Thymus (tissue), 11 donors: ENCODE results near the gene EP300. TPM values are rescaled to one million over a fixed set of nuclear protein-coding genes. Genes with fewer than 3 reads are reported as not detected.

Source experiments
- DNase-seq, 9 donors: peaks; one replicate each; pipeline ENCODE4 v3.0.0-alpha.2; 2013; ENCODE audit warnings: low spot score in 9 of 9, low read depth in 6 of 9, missing footprints in 1 of 9
- H3K27ac ChIP-seq, 2 donors: one replicate each; pipeline ENCODE4 v1.5.1; 2013; ENCODE audit warnings: control low read depth in 1 of 2, low read depth in 1 of 2, low read length in 1 of 2, mild to moderate bottlenecking in 1 of 2, moderate library complexity in 1 of 2
- H3K27me3 ChIP-seq, 2 donors: one replicate each; pipeline ENCODE4 v1.5.1; 2013; ENCODE audit warnings: low read length in 1 of 2; ENCODE audit not compliant: control insufficient read depth in 2 of 2, insufficient read depth in 1 of 2
- H3K36me3 ChIP-seq, 2 donors: one replicate each; pipeline ENCODE4 v1.5.1; 2013; ENCODE audit warnings: low read length in 1 of 2, mild to moderate bottlenecking in 1 of 2, moderate library complexity in 1 of 2; ENCODE audit not compliant: control insufficient read depth in 2 of 2, insufficient read depth in 2 of 2
- H3K4me1 ChIP-seq, 2 donors: one replicate each; pipeline ENCODE4 v1.5.1; 2013; ENCODE audit warnings: low read length in 2 of 2; ENCODE audit not compliant: control insufficient read depth in 2 of 2, insufficient read depth in 2 of 2
- H3K4me3 ChIP-seq, 2 donors: one replicate each; pipeline ENCODE4 v1.5.1; 2013; ENCODE audit warnings: low read length in 2 of 2, control low read depth in 1 of 2, mild to moderate bottlenecking in 1 of 2
- H3K9me3 ChIP-seq, 2 donors: one replicate each; pipeline ENCODE4 v1.5.1; 2013; ENCODE audit warnings: low read length in 1 of 2, mild to moderate bottlenecking in 1 of 2; ENCODE audit not compliant: control insufficient read depth in 2 of 2, insufficient read depth in 1 of 2
- WGBS: extraction: QIAGEN DNeasy Blood & Tissue Kit; methylation state at CpG from one replicate; pipeline ENCODE4 v1.1.7; 2013; 5-methylcytosine and 5-hydroxymethylcytosine counted together
- polyA plus RNA-seq: library from polyadenylated mRNA; stranded (reverse); fragments of 200-250 nt; gene quantifications from one replicate; pipeline ENCODE4 v1.2.3, GENCODE V29; 2013
- total RNA-seq: library from RNA; stranded (reverse); fragments of 120-200 nt; gene quantifications from one replicate; pipeline ENCODE4 v1.2.4, GENCODE V29; 2013
- donor health status: healthy.

EP300 gene
- total and polyA plus RNA-seq, 2 donors, result 11.1 to 17.1 TPM

GRCh38 chr22:41181349-41182241, 89.2 kb downstream of the EP300 start:
- Histone ChIP-seq H3K4me3 (no peak overlapping the region), H3K4me1 (no peaks in the 10 kb centered on the region), H3K27me3 (no peaks in the 10 kb centered on the region), H3K36me3 (peaks cover 28 to 34% of the 10 kb centered on the region in 2 donors), H3K27ac (no peak overlapping the region), H3K9me3 (peaks cover 0 to 3% of the 10 kb centered on the region in 2 donors)
- no peak for DNase-seq
- 96% methylated on average over 15 of the region's 15 CpGs for WGBS

DNA sequence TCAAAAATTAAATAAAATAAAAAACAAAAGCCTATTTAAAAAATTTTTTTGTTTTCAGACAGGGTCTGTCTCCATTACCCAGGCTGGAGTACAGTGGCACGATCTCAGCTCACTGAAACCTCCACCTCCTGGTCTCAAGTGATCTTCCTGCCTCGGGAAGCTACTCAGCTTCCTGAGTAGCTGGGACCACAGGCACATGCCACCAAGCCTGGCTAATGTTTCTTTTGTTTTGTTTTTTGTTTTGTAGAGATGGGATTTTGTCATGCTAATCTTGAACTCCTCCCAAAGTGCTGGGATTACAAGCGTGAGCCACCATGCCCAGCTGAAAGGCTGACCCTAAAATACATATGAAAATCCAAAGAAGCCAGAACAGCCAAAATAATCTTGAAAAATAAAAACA, 92.3 kb downstream of the EP300 start:
- no peak overlapping the region for H3K4me3 ChIP-seq
- H3K9me3 ChIP-seq, result peaks cover 0 to 3% of the 10 kb centered on the region in 2 donors
- H3K27ac ChIP-seq, result no peak overlapping the region
- H3K27me3 ChIP-seq, result no peaks in the 10 kb centered on the region
- peaks cover 3 to 8% of the 10 kb centered on the region in 2 donors for H3K36me3 ChIP-seq
- WGBS, result 45% methylated on average over 3 of the region's 3 CpGs
- DNase-seq, result no peak
- H3K4me1 ChIP-seq, result no peaks in the 10 kb centered on the region

GRCh38 chr22:41191467-41191866, 99.1 kb downstream of the EP300 start:
- H3K27ac ChIP-seq, result no peak overlapping the region
- 98% methylated on average over 2 of the region's 2 CpGs for WGBS
- no peak for DNase-seq
- H3K36me3 ChIP-seq, result no peaks in the 10 kb centered on the region
- H3K27me3 ChIP-seq, result peaks cover under 1 to 8% of the 10 kb centered on the region in 2 donors
- no peaks in the 10 kb centered on the region for H3K4me1 ChIP-seq
- no peaks in the 10 kb centered on the region for H3K9me3 ChIP-seq
- no peak overlapping the region for H3K4me3 ChIP-seq

DNA sequence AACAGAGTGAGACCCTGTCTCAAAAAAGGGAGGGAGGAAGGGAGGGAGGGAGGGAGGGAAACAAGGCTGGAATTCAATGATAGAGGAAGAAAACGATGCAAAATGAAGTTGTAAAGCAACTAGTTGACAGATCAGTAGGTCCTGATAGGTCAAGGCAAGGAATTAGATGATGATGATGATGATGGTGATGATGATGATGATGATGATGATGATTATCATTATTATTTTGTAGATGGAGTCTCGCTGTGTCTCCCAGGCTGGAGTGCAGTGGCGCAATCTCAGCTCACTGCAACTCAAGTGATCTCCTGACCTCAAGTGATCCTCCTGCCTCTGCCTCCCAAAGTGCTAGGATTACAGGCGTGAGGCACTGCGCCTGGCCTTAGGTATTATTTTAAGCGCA, 101.4 kb downstream of the EP300 start:
- no peaks in the 10 kb centered on the region for H3K9me3 ChIP-seq
- H3K27ac ChIP-seq, result no peak overlapping the region
- DNase-seq, result no peak
- no peak overlapping the region for H3K4me3 ChIP-seq
- 98% methylated on average over 6 of the region's 6 CpGs for WGBS
- H3K4me1 ChIP-seq, result peaks cover 10 to 17% of the 10 kb centered on the region in 2 donors
- peaks cover 7 to 28% of the 10 kb centered on the region in 2 donors for H3K27me3 ChIP-seq
- H3K36me3 ChIP-seq, result no peaks in the 10 kb centered on the region

DNA sequence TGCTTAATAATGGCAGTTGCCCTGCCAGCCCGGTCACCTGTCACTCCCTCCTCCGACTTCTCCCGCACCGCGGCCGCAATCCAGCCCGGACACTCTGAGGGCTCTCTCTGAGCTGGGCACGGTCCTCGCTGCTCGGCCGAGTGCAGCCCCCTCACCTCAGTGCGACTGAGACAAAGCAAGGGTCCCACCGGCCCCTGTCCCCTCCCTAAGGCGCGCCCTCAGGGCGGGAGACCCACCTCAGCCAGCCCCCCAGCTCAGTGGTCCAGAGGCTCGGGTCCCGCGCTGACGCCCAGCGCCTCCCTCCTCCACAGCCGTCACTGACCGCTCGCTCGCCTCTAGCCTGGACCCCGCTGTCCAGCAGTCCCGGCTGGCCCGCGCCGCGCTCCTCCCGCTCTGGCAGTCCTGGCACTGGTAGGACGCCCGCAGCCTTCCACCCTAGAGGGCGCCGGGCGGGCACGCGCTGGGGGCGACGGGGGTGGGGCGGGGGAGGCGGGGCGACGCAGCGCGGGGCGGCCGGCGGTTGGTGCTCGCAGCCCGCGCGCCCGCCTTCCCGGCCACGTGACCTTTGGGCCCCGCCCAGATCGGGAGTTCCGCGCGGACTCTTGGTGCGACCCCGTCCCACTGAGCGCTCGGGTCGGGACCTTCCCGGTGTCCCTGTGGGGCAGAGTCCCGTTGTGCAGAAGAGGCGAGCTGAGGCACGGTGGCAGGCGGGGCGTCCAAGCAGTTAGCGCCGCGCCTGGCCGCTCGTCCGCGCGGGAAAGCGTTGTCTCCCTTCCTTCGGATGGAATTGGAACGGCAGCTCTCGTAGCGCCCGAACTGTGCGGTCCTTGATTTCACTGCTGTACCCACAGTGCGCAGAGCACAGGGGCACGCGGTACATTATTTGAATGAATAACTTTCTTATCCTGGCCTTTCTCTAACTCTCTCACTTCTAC, 104.9 kb downstream of the EP300 start:
- H3K4me3 ChIP-seq, result peak overlapping the region; percentile 61 to 82
- WGBS, result 1% methylated on average over 91 of the region's 91 CpGs
- no peaks in the 10 kb centered on the region for H3K36me3 ChIP-seq
- peaks cover 10 to 17% of the 10 kb centered on the region in 2 donors for H3K4me1 ChIP-seq
- no peaks in the 10 kb centered on the region for H3K9me3 ChIP-seq
- peaks cover 7 to 48% of the 10 kb centered on the region in 2 donors for H3K27me3 ChIP-seq
- peak in 7 of 9 donors; percentile 67 to 86 (median 71) for DNase-seq
- no peak overlapping the region for H3K27ac ChIP-seq

GRCh38 chr22:41198027-41198580, 105.7 kb downstream of the EP300 start:
- peaks cover 10 to 17% of the 10 kb centered on the region in 2 donors for H3K4me1 ChIP-seq
- H3K27ac ChIP-seq, result no peak overlapping the region
- no peaks in the 10 kb centered on the region for H3K9me3 ChIP-seq
- 2% methylated on average over 9 of the region's 9 CpGs for WGBS
- peak in 4 of 9 donors; percentile 15 to 50 (median 24) for DNase-seq
- H3K4me3 ChIP-seq, result peak overlapping the region; percentile 61 to 82
- no peaks in the 10 kb centered on the region for H3K36me3 ChIP-seq
- peaks cover 7 to 51% of the 10 kb centered on the region in 2 donors for H3K27me3 ChIP-seq

- Histone ChIP-seq H3K9me3 (no peaks in the 10 kb centered on the region), H3K27ac (no peak overlapping the region), H3K4me3 (no peak overlapping the region), H3K4me1 (peaks cover 20 to 27% of the 10 kb centered on the region in 2 donors), H3K27me3 (peaks cover 7 to 46% of the 10 kb centered on the region in 2 donors), H3K36me3 (no peaks in the 10 kb centered on the region)
- 64% methylated on average over 10 of the region's 10 CpGs for WGBS
- no peak for DNase-seq
These were observed 108.7 kb downstream of the EP300 start for GRCh38 chr22:41201141-41201540.

- no peaks in the 10 kb centered on the region for H3K36me3 ChIP-seq
- no peak for DNase-seq
- no peak overlapping the region for H3K4me3 ChIP-seq
- H3K4me1 ChIP-seq, result peaks cover 15 to 16% of the 10 kb centered on the region in 2 donors
- WGBS, result 94% methylated on average over 2 of the region's 2 CpGs
- H3K9me3 ChIP-seq, result no peaks in the 10 kb centered on the region
- peaks cover 0 to 30% of the 10 kb centered on the region in 2 donors for H3K27me3 ChIP-seq
- H3K27ac ChIP-seq, result no peak overlapping the region
These were observed 110.7 kb downstream of the EP300 start for GRCh38 chr22:41203118-41203517.
